ENCODE measurements around the gene MIS18BP1. TPM values are rescaled to one million over a fixed set of nuclear protein-coding genes. Genes with fewer than 3 reads are reported as not detected.

Gene MIS18BP1
- total and polyA plus RNA-seq, 2 of the 4 experiments (the other 2 are of a cell fraction): 10.6 to 18.6 TPM

DNA sequence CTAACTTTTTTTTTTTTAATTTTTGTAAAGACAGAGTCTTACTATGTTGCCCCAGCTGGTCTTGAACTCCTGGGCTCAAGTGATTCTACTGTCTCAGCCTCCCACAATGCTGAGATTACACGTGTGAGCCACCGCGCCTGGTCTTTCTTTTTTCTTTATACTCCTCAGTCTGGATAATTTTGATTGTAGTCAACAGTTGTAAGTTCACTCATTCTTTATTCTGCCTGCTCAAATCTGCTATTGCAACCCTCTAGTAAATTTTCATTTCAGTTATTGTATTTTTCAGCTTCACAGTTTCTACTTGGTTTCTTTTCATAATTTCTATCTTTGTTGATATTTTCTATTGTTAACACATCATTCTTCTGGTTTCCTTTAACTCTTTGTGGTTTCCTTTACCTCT is 5.8 kb upstream of the MIS18BP1 start:
- Histone ChIP-seq H3K23ac (ENCODE audit: low read depth, low read length) (no peak overlapping the region), H2AFZ (replicated peaks; ENCODE audit: low read length, poor library complexity) (no peak overlapping the region), H3K9me3 (ENCODE audit: control insufficient read depth, insufficient read depth, low read length) (no peaks in the 10 kb centered on the region; the same call in 1 of the 2 replicates), H3K9me1 (ENCODE audit: insufficient read depth, low read length) (no peaks in the 10 kb centered on the region), H3K4me2 (ENCODE audit: low read depth, low read length) (no peak overlapping the region), H2BK120ac (ENCODE audit: low read depth, low read length) (no peak overlapping the region), H3K14ac (replicated peaks; ENCODE audit: low read depth, low read length) (no peak overlapping the region), H2AK5ac (ENCODE audit: low read depth, low read length) (no peak overlapping the region), H3K9ac (ENCODE audit: low read depth, low read length) (no peak overlapping the region), H2BK20ac (ENCODE audit: low read depth, low read length) (no peak overlapping the region), H2BK5ac (ENCODE audit: low read depth, low read length, poor library complexity, severe bottlenecking) (no peak overlapping the region), H3K27ac (ENCODE audit: insufficient read depth, low read length) (no peak overlapping the region), H3K4ac (ENCODE audit: low read depth, low read length) (no peak overlapping the region), H3K4me3 (ENCODE audit: insufficient read depth, low read depth, low read length) (no peak overlapping the region), H3K27me3 (ENCODE audit: control insufficient read depth, insufficient read depth, low read length) (no peaks in the 10 kb centered on the region), H3K79me1 (ENCODE audit: low read depth in 1 of 2, low read length in 2 of 2) (peaks cover 0 to 5% of the 10 kb centered on the region in 2 experiments; a peak in 2 of 4 replicates), H2BK15ac (ENCODE audit: low read depth, low read length) (no peak overlapping the region), H4K91ac (ENCODE audit: insufficient read depth, low read depth, low read length) (no peak overlapping the region), H3K18ac (ENCODE audit: low read depth, low read length) (no peak overlapping the region), H4K20me1 (ENCODE audit: insufficient read depth, low read length) (no peaks in the 10 kb centered on the region), H3K36me3 (ENCODE audit: control insufficient read depth, insufficient read depth, low read length) (no peaks in the 10 kb centered on the region), H2AK9ac (replicated peaks; ENCODE audit: low read depth, low read length, poor library complexity) (no peak overlapping the region), H3K4me1 (ENCODE audit: control insufficient read depth, insufficient read depth, low read length) (0 out of 2 replicates have a peak, but pooled peaks cover 1% of the 10 kb centered on the region), H4K5ac (ENCODE audit: low read depth, low read length) (no peak overlapping the region), H4K8ac (ENCODE audit: low read depth in 2 of 2, low read length in 2 of 2) (no peak overlapping the region), H3K56ac (ENCODE audit: extremely low read depth, insufficient read depth, low read length) (no peak overlapping the region)
- CTCF ChIA-PET: interaction anchor here (0.6 kb wide), 1 partner anchor 13 kb away, joined by 4 read pairs; no protein-coding TSS in a partner anchor
- intact Hi-C loops (cut with micrococcal nuclease): no loop called here
- no CpG with 5 or more reads among the region's 3 CpGs for WGBS, 2 experiments (ENCODE audit: extremely low coverage in 2 of 2, insufficient read length in 1 of 2)
- no peak for ATAC-seq (ENCODE audit: low read depth)
- no peak for TF ChIP-seq RCOR1 (IDR thresholded peaks at IDR 0.05; ENCODE audit: insufficient replicate concordance, low read length)
- TF ChIP-seq NFE2L2 (IDR thresholded peaks at IDR 0.05; ENCODE audit: low read depth, low read length): no peak
- no peak for TF ChIP-seq CTCF (conservative IDR thresholded peaks at IDR 0.05; ENCODE audit: low read depth, low read length)
- no peak for TF ChIP-seq CHD1 (IDR thresholded peaks at IDR 0.05; ENCODE audit: low read depth, low read length)
- TF ChIP-seq RAD21 (IDR thresholded peaks at IDR 0.05; ENCODE audit: low read length): no peak
- no peak for TF ChIP-seq FOS (IDR thresholded peaks at IDR 0.05; ENCODE audit: low read depth, low read length)
- TF ChIP-seq USF2 (IDR thresholded peaks at IDR 0.05; ENCODE audit: low read depth, low read length): no peak
- TF ChIP-seq MXI1 (IDR thresholded peaks at IDR 0.05; ENCODE audit: borderline replicate concordance, low read depth, low read length): no peak
- TF ChIP-seq POLR2A (IDR thresholded peaks at IDR 0.05; ENCODE audit: low read depth, low read length): no peak
- TF ChIP-seq MAFK (IDR thresholded peaks at IDR 0.05; ENCODE audit: low read depth, low read length): no peak
- TF ChIP-seq MAZ (IDR thresholded peaks at IDR 0.05; ENCODE audit: borderline replicate concordance, low read depth, low read length): no peak
- TF ChIP-seq SMC3 (IDR thresholded peaks at IDR 0.05; ENCODE audit: low read depth, low read length): no peak
- TF ChIP-seq RFX5 (IDR thresholded peaks at IDR 0.05; ENCODE audit: low read depth, low read length): no peak
- TF ChIP-seq, protein P1, sequence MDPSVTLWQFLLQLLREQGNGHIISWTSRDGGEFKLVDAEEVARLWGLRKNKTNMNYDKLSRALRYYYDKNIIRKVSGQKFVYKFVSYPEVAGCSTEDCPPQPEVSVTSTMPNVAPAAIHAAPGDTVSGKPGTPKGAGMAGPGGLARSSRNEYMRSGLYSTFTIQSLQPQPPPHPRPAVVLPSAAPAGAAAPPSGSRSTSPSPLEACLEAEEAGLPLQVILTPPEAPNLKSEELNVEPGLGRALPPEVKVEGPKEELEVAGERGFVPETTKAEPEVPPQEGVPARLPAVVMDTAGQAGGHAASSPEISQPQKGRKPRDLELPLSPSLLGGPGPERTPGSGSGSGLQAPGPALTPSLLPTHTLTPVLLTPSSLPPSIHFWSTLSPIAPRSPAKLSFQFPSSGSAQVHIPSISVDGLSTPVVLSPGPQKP (IDR thresholded peaks at IDR 0.05; ENCODE audit: borderline replicate concordance, low read depth, low read length): no peak
- no peak for TF ChIP-seq BHLHE40 (IDR thresholded peaks at IDR 0.05; ENCODE audit: low read depth, low read length)
- TF ChIP-seq CEBPB (IDR thresholded peaks at IDR 0.05; ENCODE audit: low read depth, low read length): no peak
- POLR2A ChIA-PET (ENCODE audit: unreplicated experiment): no interaction called here
- dilution Hi-C loops (cut with HindIII; ENCODE audit: low sequenced_read_pairs, unreplicated experiment): no loop called here
- BruUV-seq (replicated peaks): no TSS peak
- no peak for DNase-seq
- in situ Hi-C loops (cut with MboI; ENCODE audit: low sequenced_read_pairs): no loop called here
